Uterus (tissue), 4 donors: Measurements from ENCODE around the gene DZIP1L. TPM values are rescaled to one million over a fixed set of nuclear protein-coding genes. Genes with fewer than 3 reads are reported as not detected.

Experiments used
- DNase-seq, 2 donors: peaks; one replicate each; pipeline ENCODE4 v3.0.0-alpha.2; 2019 to 2020
- H3K27ac ChIP-seq, 2 donors: fragments of 200-600 bp; sonication (generic); 1 replicate in 1 of 2; 2 replicates in 1 of 2; pipeline ENCODE4 v1.5.1; 2016 to 2018
- H3K27me3 ChIP-seq, 2 donors: fragments of 200-600 bp; sonication (generic); one replicate each; pipeline ENCODE4 v1.5.1; 2018 to 2019; ENCODE audit warnings: control low read depth in 1 of 2
- H3K36me3 ChIP-seq, 2 donors: fragments of 200-600 bp; sonication (generic); one replicate each; pipeline ENCODE4 v1.5.1; 2019; ENCODE audit warnings: control low read depth in 1 of 2
- H3K4me1 ChIP-seq, 2 donors: fragments of 200-600 bp; sonication (generic); one replicate each; pipeline ENCODE4 v1.5.1; 2018 to 2019; ENCODE audit warnings: control low read depth in 1 of 2
- H3K4me3 ChIP-seq, 2 donors: fragments of 200-600 bp; sonication (generic); 1 replicate in 1 of 2; 2 replicates in 1 of 2; pipeline ENCODE4 v1.5.1; 2018 to 2019; ENCODE audit warnings: mild to moderate bottlenecking in 1 of 2
- H3K9me3 ChIP-seq, 2 donors: fragments of 200-600 bp; sonication (generic); one replicate each; pipeline ENCODE4 v1.5.1; 2019; ENCODE audit warnings: control low read depth in 1 of 2
- POLR2A ChIP-seq, 2 donors: fragments of 450-650 bp; IDR thresholded peaks; one replicate each; pipeline ENCODE4 v1.6.1; 2016; ENCODE audit warnings: antibody characterized with exemption in 2 of 2, mild to moderate bottlenecking in 1 of 2, moderate library complexity in 1 of 2
- intact Hi-C: fragments of 100-400 bp; cut with DNase I; formaldehyde crosslinking; loops from one replicate; pipeline ENCODE4 v1.15.1; 2023; ENCODE audit warnings: low total_unique reads
- total RNA-seq, 4 donors: library from RNA; depleted of rRNA in 3 of 4; stranded (reverse); fragments of >200 nt in 3 of 4; gene quantifications; one replicate each; pipeline versions ENCODE4 v1.1.0 to v1.2.4, GENCODE V29; 2014 to 2023
- TF ChIP-seq, protein P1 (sequence below), 4 experiments: fragments of 200-600 bp in 2 of 4; fragments of 450-650 bp in 2 of 4; sonication (generic) in 2 of 4; IDR thresholded peaks; one replicate each; pipeline ENCODE4 v1.5.1; 2016 to 2019; ENCODE audit warnings: antibody characterized with exemption in 4 of 4, mild to moderate bottlenecking in 2 of 4, moderate library complexity in 1 of 4
- donor health status: DM: yes; HTN: yes; CAD: no.

The DZIP1L gene
- total RNA-seq, 4 donors from 2014 or later: 3.8 to 58.5 (median 32.7) TPM

DNA sequence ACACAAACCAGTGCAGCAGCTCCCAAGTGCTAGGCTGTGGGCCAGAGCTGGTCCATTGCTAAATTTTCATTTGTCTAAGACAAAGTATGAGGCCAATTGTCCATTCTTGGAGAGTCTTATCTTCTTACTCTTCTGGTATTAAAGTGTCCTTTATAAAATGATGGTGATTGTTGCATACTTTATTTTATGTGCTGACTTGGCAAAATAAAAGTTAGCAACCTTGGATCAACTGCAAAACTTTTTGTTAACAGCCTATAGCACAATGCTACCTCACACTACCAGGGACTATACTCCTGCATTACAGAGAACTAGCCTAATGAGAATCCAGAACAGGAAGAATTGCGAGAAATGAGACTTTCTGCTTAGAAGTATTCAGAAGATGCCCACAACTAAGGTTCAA, 61.4 kb downstream of the DZIP1L start:
- Histone ChIP-seq H3K4me1 (no peaks in the 10 kb centered on the region), H3K9me3 (no peaks in the 10 kb centered on the region), H3K27ac (no peak overlapping the region), H3K36me3 (no peaks in the 10 kb centered on the region), H3K27me3 (no peaks in the 10 kb centered on the region), H3K4me3 (no peak overlapping the region)
- no peak for DNase-seq
- TF ChIP-seq POLR2A (IDR thresholded peaks at IDR 0.05): no peak
- TF ChIP-seq, protein P1, sequence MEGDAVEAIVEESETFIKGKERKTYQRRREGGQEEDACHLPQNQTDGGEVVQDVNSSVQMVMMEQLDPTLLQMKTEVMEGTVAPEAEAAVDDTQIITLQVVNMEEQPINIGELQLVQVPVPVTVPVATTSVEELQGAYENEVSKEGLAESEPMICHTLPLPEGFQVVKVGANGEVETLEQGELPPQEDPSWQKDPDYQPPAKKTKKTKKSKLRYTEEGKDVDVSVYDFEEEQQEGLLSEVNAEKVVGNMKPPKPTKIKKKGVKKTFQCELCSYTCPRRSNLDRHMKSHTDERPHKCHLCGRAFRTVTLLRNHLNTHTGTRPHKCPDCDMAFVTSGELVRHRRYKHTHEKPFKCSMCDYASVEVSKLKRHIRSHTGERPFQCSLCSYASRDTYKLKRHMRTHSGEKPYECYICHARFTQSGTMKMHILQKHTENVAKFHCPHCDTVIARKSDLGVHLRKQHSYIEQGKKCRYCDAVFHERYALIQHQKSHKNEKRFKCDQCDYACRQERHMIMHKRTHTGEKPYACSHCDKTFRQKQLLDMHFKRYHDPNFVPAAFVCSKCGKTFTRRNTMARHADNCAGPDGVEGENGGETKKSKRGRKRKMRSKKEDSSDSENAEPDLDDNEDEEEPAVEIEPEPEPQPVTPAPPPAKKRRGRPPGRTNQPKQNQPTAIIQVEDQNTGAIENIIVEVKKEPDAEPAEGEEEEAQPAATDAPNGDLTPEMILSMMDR (IDR thresholded peaks at IDR 0.05): no peak
- intact Hi-C loops: no loop called here

DNA sequence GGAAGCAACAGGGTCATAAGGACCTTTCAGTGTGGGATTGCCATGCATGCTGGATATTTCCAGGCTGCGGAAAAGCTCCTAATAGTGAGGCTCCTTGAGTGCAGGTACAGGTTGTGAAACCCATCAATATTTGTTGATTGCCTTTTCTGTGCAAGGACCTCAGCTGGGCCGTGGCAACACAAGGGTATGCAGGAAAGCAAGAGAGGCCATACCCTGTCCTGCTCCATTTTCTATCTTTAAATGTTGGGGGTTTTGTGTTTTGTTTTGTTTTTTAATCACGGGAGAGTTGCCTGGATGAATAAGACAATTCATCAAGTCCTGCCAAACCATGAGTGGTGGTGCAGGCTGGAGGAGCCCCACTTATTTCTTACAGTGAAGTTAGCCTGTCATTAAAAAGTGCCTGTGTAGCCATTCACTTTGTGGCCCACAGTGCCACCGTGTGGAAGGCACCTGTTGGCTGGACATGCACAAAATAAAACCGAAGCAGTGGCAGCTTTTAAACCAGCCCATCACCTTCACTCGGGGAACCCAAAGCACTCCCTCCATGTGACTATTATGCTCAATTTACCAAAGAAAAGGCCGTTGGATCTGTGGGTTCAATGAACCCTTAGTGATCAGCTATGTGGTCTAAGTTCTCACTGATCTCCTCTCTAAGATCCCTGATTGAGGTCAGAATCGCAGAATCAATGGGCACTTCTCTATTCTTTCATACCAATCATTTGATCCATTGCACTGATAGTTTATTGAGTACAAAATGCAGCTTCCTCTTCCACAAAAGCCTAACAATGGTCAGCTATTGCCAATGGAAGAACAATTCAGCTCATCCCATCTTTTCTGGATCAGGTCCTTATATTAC, 63.2 kb downstream of the DZIP1L start:
- Histone ChIP-seq H3K4me3 (no peak overlapping the region), H3K36me3 (no peaks in the 10 kb centered on the region), H3K27me3 (no peaks in the 10 kb centered on the region), H3K4me1 (no peaks in the 10 kb centered on the region), H3K9me3 (no peaks in the 10 kb centered on the region), H3K27ac (no peak overlapping the region)
- TF ChIP-seq, protein P1 (IDR thresholded peaks at IDR 0.05): peak in 2 of 4 experiments; percentile 7 to 43
- no peak for TF ChIP-seq POLR2A (IDR thresholded peaks at IDR 0.05)
- intact Hi-C loops: no loop called here
- DNase-seq: no peak

DNA sequence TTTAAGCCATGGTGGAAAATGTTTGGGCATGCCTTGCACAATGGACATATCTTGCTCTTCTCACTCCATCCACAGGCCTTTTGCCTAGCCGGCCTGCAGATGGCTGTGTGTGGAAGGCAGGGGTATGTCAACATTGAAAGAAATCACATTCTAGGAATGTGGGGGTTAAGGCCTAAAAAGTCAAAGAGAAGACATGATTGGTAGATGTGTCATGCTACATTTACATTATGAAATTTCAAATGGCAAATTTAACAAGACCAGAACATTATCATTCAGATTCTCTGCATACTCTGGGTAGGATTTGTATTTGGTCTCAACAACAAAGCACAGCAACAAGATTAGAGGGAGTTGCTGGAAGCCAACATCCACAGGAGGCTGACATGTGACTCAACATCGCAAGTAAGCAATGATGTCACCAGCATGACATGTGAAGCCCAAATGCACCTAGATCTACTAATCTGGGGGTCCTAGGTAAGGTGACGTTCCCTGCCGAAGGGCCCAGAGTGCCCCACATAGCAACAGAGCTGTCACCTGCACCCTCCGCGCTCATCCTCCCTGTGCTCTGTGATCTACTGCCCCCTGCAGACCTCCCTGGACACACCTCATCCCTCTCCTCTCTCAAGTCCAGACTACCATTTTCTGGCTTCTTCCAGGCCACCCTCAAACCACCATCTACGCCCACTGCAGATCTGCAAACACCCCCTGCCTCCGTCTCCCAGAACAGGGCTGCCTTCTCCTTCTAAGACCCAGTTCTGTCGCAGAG, 66.1 kb downstream of the DZIP1L start:
- intact Hi-C loops: no loop called here
- Histone ChIP-seq H3K4me3 (no peak overlapping the region), H3K27me3 (no peaks in the 10 kb centered on the region), H3K27ac (no peak overlapping the region), H3K9me3 (no peaks in the 10 kb centered on the region), H3K4me1 (no peaks in the 10 kb centered on the region), H3K36me3 (no peaks in the 10 kb centered on the region)
- no peak for DNase-seq
- TF ChIP-seq, protein P1 (IDR thresholded peaks at IDR 0.05): no peak
- no peak for TF ChIP-seq POLR2A (IDR thresholded peaks at IDR 0.05)

DNA sequence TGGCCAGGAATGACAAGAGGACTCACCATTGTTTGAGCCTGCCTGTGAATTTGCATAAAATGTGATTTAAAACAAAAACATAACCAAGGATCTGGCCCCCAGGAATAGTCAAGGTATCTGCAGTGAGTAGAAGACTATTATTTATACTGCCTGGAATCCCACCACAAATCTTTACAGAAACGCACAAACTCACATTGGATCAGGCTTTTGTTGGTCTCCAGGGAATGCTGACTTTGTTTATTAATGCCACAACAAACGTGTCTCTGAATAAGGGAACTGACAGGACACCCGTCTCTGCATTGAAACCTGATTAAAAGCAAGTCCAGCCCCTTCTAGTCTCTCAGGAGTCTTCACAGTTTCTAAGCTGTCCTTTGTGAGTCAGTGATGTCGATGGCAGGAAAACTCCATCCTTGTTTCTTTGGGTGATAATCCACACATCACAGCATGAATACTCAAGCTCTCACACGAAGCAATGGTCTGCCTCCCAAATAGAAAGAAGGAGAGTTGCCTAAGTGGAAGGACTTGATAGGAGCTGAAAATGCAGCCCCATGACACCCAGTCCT, 67.7 kb downstream of the DZIP1L start:
- no peaks in the 10 kb centered on the region for H3K4me1 ChIP-seq
- no peak overlapping the region for H3K4me3 ChIP-seq
- H3K27ac ChIP-seq: no peak overlapping the region
- DNase-seq: no peak
- intact Hi-C loops: no loop called here
- H3K36me3 ChIP-seq: no peaks in the 10 kb centered on the region
- no peak for TF ChIP-seq POLR2A (IDR thresholded peaks at IDR 0.05)
- TF ChIP-seq, protein P1 (IDR thresholded peaks at IDR 0.05): no peak
- H3K9me3 ChIP-seq: no peaks in the 10 kb centered on the region
- H3K27me3 ChIP-seq: no peaks in the 10 kb centered on the region

DNA sequence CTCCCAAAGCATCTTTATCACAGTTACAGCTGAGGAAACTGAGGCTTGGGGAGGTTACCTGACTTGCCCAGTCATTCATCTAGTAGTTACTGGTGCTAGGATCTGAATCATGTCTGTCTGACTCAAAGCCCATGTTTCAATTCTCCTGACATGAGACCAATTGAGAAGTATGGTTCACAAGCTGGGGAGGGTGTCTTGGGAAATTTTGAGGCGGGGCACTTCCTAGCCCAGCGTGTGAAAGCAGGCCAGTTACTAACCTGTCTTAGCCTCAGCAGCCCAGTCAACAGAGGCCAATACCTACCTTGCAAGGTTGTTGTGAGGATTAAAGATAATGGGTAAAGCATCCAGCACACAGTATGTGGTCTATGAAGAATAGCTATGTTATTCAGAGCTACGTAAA, 68.5 kb downstream of the DZIP1L start:
- Histone ChIP-seq H3K27me3 (no peaks in the 10 kb centered on the region), H3K27ac (no peak overlapping the region), H3K4me1 (no peaks in the 10 kb centered on the region), H3K36me3 (no peaks in the 10 kb centered on the region), H3K9me3 (no peaks in the 10 kb centered on the region), H3K4me3 (no peak overlapping the region)
- intact Hi-C loops: no loop called here
- no peak for TF ChIP-seq POLR2A (IDR thresholded peaks at IDR 0.05)
- TF ChIP-seq, protein P1 (IDR thresholded peaks at IDR 0.05): no peak
- DNase-seq: no peak
